AG04449 (cell line): ENCODE results near the gene ZNF26.

Experiments
- CTCF ChIA-PET: fragments of 350-600 bp; formaldehyde crosslinking; extraction: SDS; loops from one replicate; lab custom pipeline; 2021; ENCODE audit warnings: antibody characterized with exemption; lab: Yijun Ruan, JAX
- POLR2A ChIA-PET: fragments of 400-600, 350-600 bp; formaldehyde crosslinking; extraction: SDS; loops from one replicate; lab custom pipeline; 2020; ENCODE audit warnings: antibody characterized with exemption, inconsistent platforms; lab: Yijun Ruan, JAX
- DNase-seq: peaks from one replicate; pipeline ENCODE4 v3.0.0-alpha.2; 2010; ENCODE audit warnings: low read depth, low spot score
- H3K4me3 ChIP-seq: 2 replicates; pipeline ENCODE4 v1.5.1; 2011; ENCODE audit warnings: low read depth, mild to moderate bottlenecking, control low read depth, low read length
- CTCF ChIP-seq: IDR thresholded peaks from one replicate; pipeline ENCODE4 v1.5.1; 2011; ENCODE audit warnings: mild to moderate bottlenecking, moderate library complexity, low read length, control low read depth, inconsistent platforms; ENCODE audit not compliant: insufficient read depth; ENCODE audit errors: missing control alignments

The ZNF26 gene

GRCh38 chr12:132945806-132946205 is 40.4 kb upstream of the ZNF26 start:
- CTCF ChIA-PET, result no interaction called here
- POLR2A ChIA-PET, result no interaction called here
- no peak overlapping the region for H3K4me3 ChIP-seq
- no peak for DNase-seq
- no peak for TF ChIP-seq CTCF

- POLR2A ChIA-PET, result no interaction called here
- DNase-seq, result no peak
- CTCF ChIA-PET, result no interaction called here
- no peak for TF ChIP-seq CTCF
- no peak overlapping the region for H3K4me3 ChIP-seq
Measured at GRCh38 chr12:132946246-132946820, 39.8 kb upstream of the ZNF26 start.

- POLR2A ChIA-PET, result no interaction called here
- no peak for TF ChIP-seq CTCF
- no peak for DNase-seq
- CTCF ChIA-PET, result no interaction called here
- no peak overlapping the region for H3K4me3 ChIP-seq
Measured at GRCh38 chr12:132948146-132949066, 37.8 kb upstream of the ZNF26 start.

- no peak overlapping the region for H3K4me3 ChIP-seq
- TF ChIP-seq CTCF, result no peak
- no peak for DNase-seq
- ChIA-PET CTCF (no interaction called here), POLR2A (no interaction called here)
Measured at GRCh38 chr12:132949936-132950837, 36.0 kb upstream of the ZNF26 start.

GRCh38 chr12:132950844-132951535 is 35.2 kb upstream of the ZNF26 start:
- CTCF ChIA-PET, result no interaction called here
- POLR2A ChIA-PET, result no interaction called here
- no peak overlapping the region for H3K4me3 ChIP-seq
- no peak for TF ChIP-seq CTCF
- no peak for DNase-seq
